Smooth muscle cell (in vitro differentiated cells): ENCODE data around the gene CRAT. TPM values are rescaled to one million over a fixed set of nuclear protein-coding genes. Genes with fewer than 3 reads are reported as not detected.

Experiments
- DNase-seq: peaks from one replicate; lab custom pipeline; 2025; ENCODE audit not compliant: unreplicated experiment; lab: John Stamatoyannopoulos, UW
- H2AFZ ChIP-seq: fragments of 200-600 bp; sonication (generic); 2 replicates; pipeline ENCODE4 v1.6.0; 2016; ENCODE audit warnings: antibody characterized with exemption, low read depth, mild to moderate bottlenecking
- H3F3A ChIP-seq: fragments of 200-600 bp; sonication (generic); 2 replicates; pipeline ENCODE4 v1.6.0; 2017; ENCODE audit warnings: antibody characterized with exemption, low read depth
- H3K27ac ChIP-seq: fragments of 200-600 bp; sonication (generic); 2 replicates; pipeline ENCODE4 v1.5.1; 2016; ENCODE audit warnings: low read depth, mild to moderate bottlenecking
- H3K27me3 ChIP-seq: fragments of 200-600 bp; sonication (generic); 2 replicates; pipeline ENCODE4 v1.6.1; 2016; ENCODE audit warnings: low read depth, mild to moderate bottlenecking
- H3K36me3 ChIP-seq: fragments of 200-600 bp; sonication (generic); 2 replicates; pipeline ENCODE4 v1.5.1; 2016; ENCODE audit warnings: low read depth
- H3K4me1 ChIP-seq: fragments of 200-600 bp; sonication (generic); 2 replicates; pipeline ENCODE4 v1.5.1; 2016; ENCODE audit warnings: low read depth
- H3K4me2 ChIP-seq: fragments of 200-600 bp; sonication (generic); 2 replicates; pipeline ENCODE4 v1.6.0; 2016; ENCODE audit warnings: mild to moderate bottlenecking
- H3K4me3 ChIP-seq: fragments of 200-600 bp; sonication (generic); 2 replicates; pipeline ENCODE4 v1.5.1; 2016; ENCODE audit warnings: mild to moderate bottlenecking
- H3K79me2 ChIP-seq: fragments of 200-600 bp; sonication (generic); 2 replicates; pipeline ENCODE4 v1.6.0; 2016; ENCODE audit warnings: low read depth, mild to moderate bottlenecking
- H3K9ac ChIP-seq: fragments of 200-600 bp; sonication (generic); 2 replicates; pipeline ENCODE4 v1.6.0; 2016; ENCODE audit warnings: low read depth
- H3K9me3 ChIP-seq: fragments of 200-600 bp; sonication (generic); replicated peaks from 2 replicates; pipeline ENCODE4 v1.5.1; 2016; ENCODE audit warnings: low read depth
- H4K20me1 ChIP-seq: fragments of 200-600 bp; sonication (generic); 2 replicates; pipeline ENCODE4 v1.6.0; 2016; ENCODE audit warnings: low read depth
- WGBS: methylation state at CpG from one replicate; pipeline ENCODE4 v1.1.7; 2016; ENCODE audit warnings: low lambda C conversion rate; 5-methylcytosine and 5-hydroxymethylcytosine counted together
- polyA plus RNA-seq: library from polyadenylated mRNA; unstranded; fragments of >200 nt; fragmentation: Nextera tagmentation; extraction: Ambion mirVana; gene quantifications from 2 replicates; pipeline ENCODE4 v1.2.1, GENCODE V29; 2016
- total RNA-seq: library from RNA; depleted of rRNA; stranded (reverse); fragments of >200 nt; gene quantifications from 2 replicates; pipeline ENCODE4 v1.2.3, GENCODE V29; 2014
- TF ChIP-seq, protein P1 (sequence below): fragments of 200-600 bp; sonication (generic); IDR thresholded peaks from 2 replicates; pipeline ENCODE4 v1.5.1; 2017; ENCODE audit warnings: borderline replicate concordance, mild to moderate bottlenecking, antibody characterized with exemption; ENCODE audit not compliant: insufficient read depth, poor library complexity, severe bottlenecking

CRAT gene
- total and polyA plus RNA-seq, 2 experiments from 2014 or later: 20.0 to 52.3 TPM

DNA sequence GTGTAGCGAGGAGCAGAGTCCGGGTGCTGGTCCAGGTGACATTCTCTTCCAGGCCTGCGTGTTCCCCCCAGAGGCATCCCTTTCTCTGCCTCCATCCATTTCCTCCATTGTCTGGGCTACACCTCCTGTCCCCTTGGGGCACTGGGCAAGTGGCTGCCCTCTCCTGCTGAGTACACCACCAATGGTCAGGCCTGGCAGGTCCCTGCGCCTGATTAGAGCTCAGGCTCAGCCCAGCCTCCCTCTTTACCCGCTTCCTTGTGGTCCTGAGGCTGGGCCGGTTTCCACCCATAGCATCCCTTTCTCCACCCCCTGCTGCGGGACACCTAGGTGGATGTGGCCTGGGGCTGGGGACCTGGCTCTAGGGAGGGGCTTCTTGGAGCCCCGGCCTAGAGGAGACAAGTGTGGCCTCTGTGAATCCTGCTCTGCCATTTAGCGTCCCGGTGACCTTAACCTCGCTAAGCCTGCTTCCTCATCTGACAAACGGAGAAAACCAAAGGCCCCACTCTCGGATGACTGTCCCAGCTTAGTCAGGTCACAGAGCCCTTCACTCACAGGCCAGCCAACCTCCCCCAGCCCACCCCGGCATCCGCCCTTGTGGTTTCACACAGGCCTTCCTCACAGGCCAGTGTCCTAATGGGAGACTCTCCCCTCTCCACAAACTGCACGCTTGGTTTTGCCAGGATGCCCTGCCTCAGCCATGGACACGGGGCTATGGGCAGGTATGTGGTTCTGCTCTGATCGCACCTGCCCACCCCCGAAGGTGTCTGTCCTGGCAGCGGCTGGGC lies 16.8 kb downstream of the CRAT start:
- H2AFZ ChIP-seq: no peak overlapping the region
- H3K4me2 ChIP-seq: no peak overlapping the region
- H3K27me3 ChIP-seq: no peaks in the 10 kb centered on the region
- no peaks in the 10 kb centered on the region for H4K20me1 ChIP-seq
- DNase-seq: no peak
- no peak overlapping the region for H3K27ac ChIP-seq
- no peaks in the 10 kb centered on the region for H3K36me3 ChIP-seq
- no peaks in the 10 kb centered on the region for H3K79me2 ChIP-seq
- WGBS: 91% methylated on average over 20 of the region's 20 CpGs
- no peaks in the 10 kb centered on the region for H3F3A ChIP-seq
- no peak overlapping the region for H3K4me3 ChIP-seq
- no peaks in the 10 kb centered on the region for H3K4me1 ChIP-seq
- no peaks in the 10 kb centered on the region for H3K9me3 ChIP-seq
- TF ChIP-seq, protein P1, sequence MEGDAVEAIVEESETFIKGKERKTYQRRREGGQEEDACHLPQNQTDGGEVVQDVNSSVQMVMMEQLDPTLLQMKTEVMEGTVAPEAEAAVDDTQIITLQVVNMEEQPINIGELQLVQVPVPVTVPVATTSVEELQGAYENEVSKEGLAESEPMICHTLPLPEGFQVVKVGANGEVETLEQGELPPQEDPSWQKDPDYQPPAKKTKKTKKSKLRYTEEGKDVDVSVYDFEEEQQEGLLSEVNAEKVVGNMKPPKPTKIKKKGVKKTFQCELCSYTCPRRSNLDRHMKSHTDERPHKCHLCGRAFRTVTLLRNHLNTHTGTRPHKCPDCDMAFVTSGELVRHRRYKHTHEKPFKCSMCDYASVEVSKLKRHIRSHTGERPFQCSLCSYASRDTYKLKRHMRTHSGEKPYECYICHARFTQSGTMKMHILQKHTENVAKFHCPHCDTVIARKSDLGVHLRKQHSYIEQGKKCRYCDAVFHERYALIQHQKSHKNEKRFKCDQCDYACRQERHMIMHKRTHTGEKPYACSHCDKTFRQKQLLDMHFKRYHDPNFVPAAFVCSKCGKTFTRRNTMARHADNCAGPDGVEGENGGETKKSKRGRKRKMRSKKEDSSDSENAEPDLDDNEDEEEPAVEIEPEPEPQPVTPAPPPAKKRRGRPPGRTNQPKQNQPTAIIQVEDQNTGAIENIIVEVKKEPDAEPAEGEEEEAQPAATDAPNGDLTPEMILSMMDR: no peak
- no peak overlapping the region for H3K9ac ChIP-seq

DNA sequence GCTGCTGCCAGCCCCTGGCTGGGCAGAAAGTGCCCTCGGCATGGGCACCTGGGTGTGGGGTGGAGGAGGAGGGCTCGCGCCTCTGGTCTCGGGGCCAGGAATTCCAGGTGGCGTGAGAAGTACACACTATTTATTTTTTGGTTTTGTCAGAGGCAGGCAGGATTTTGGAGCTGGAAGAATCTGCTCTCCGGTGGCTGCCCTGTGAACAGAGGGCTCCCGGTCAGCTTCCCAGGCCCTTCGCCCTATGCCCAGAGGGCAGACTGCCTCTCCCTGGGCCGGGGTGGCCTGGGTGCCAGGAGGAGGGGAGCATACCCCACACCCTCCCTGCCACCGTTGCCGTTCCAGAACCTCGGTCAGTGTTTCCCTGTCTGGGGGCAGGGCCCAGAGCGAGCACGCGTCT lies 21.3 kb downstream of the CRAT start:
- Histone ChIP-seq H2AFZ (no peak overlapping the region), H4K20me1 (no peaks in the 10 kb centered on the region), H3K4me2 (no peak overlapping the region), H3K4me1 (no peaks in the 10 kb centered on the region), H3K9ac (no peak overlapping the region), H3K36me3 (no peaks in the 10 kb centered on the region), H3F3A (no peaks in the 10 kb centered on the region), H3K79me2 (no peaks in the 10 kb centered on the region), H3K27me3 (no peaks in the 10 kb centered on the region), H3K4me3 (no peak overlapping the region), H3K27ac (no peak overlapping the region), H3K9me3 (no peaks in the 10 kb centered on the region)
- TF ChIP-seq, protein P1: no peak
- over 99% methylated on average over 15 of the region's 15 CpGs for whole genome bisulfite sequencing
- no peak for DNase-seq

DNA sequence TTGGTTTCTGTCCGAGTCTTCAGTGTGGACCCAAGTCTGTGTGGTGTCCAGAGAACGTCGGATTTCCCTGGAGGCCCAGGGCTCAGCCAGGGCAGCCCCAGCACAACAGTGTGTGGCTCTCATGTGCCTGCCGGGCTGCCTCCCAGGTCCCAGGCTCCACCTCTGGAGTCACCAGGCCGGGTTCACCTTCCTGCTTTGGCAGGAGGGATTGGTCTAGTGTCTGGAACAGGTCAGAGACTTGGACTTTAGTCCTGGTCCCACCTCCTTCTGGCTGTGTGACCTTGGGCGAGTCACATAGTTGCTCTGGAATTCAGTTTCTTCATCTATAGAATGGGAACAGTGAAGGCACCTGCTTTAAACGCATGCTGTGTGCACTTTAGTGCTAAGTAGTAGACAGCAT lies 26.5 kb downstream of the CRAT start:
- no peaks in the 10 kb centered on the region for H3K27me3 ChIP-seq
- no peak overlapping the region for H3K9ac ChIP-seq
- H3K4me3 ChIP-seq: no peak overlapping the region
- no peaks in the 10 kb centered on the region for H3F3A ChIP-seq
- H3K4me2 ChIP-seq: no peak overlapping the region
- peaks cover 12% of the 10 kb centered on the region for H3K79me2 ChIP-seq
- no peaks in the 10 kb centered on the region for H3K9me3 ChIP-seq
- 98% methylated on average over 7 of the region's 7 CpGs for WGBS
- DNase-seq: no peak
- no peak overlapping the region for H2AFZ ChIP-seq
- H3K27ac ChIP-seq: no peak overlapping the region
- H4K20me1 ChIP-seq: no peaks in the 10 kb centered on the region
- peaks cover 9% of the 10 kb centered on the region for H3K4me1 ChIP-seq
- H3K36me3 ChIP-seq: no peaks in the 10 kb centered on the region
- TF ChIP-seq, protein P1: no peak
